IPS-18c (cell line): ENCODE results near the gene KIAA1755.

Experiments
- H3K4me3 ChIP-seq: 2 replicates; pipeline ENCODE4 v1.7.0; 2013; ENCODE audit warnings: low read depth, mild to moderate bottlenecking, low read length, moderate library complexity; ENCODE audit not compliant: insufficient read depth
- H3K9me3 ChIP-seq: one replicate; pipeline ENCODE4 v1.6.1; 2013; ENCODE audit warnings: mild to moderate bottlenecking, low read length, moderate library complexity; ENCODE audit not compliant: control insufficient read depth, insufficient read depth

Gene KIAA1755

GRCh38 chr20:38203337-38203980, 57.1 kb downstream of the KIAA1755 start:
- Histone ChIP-seq H3K9me3 (no peaks in the 10 kb centered on the region), H3K4me3 (no peak overlapping the region)

- Histone ChIP-seq H3K4me3 (no peak overlapping the region), H3K9me3 (no peaks in the 10 kb centered on the region)
These were observed 57.6 kb downstream of the KIAA1755 start for GRCh38 chr20:38202982-38203293.

- Histone ChIP-seq H3K4me3 (no peak overlapping the region), H3K9me3 (no peaks in the 10 kb centered on the region)
These were observed 58.2 kb downstream of the KIAA1755 start for GRCh38 chr20:38202153-38202981.

GRCh38 chr20:38201356-38201755, 59.2 kb downstream of the KIAA1755 start:
- Histone ChIP-seq H3K9me3 (no peaks in the 10 kb centered on the region), H3K4me3 (no peak overlapping the region)

DNA sequence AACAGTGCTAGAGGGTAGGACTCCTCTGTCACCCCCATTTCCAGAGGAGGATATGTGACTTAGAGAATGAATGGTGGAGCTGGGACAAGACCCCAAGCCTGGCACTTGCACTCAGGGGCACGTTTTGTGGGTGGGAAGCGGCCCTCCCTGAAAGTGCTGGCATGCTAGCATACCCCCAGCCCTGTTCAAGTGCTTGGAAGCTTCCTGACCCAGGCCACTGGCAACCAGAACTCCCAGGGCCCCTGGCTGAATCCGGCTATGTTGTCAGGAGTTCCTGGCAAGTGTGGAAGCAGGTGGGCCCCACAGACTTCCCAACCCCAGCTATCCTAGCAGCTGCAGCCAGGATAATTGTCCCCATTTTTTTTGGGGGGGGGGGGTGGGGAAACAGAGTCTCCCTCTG, 59.9 kb downstream of the KIAA1755 start:
- H3K9me3 ChIP-seq, result no peaks in the 10 kb centered on the region
- no peak overlapping the region for H3K4me3 ChIP-seq

DNA sequence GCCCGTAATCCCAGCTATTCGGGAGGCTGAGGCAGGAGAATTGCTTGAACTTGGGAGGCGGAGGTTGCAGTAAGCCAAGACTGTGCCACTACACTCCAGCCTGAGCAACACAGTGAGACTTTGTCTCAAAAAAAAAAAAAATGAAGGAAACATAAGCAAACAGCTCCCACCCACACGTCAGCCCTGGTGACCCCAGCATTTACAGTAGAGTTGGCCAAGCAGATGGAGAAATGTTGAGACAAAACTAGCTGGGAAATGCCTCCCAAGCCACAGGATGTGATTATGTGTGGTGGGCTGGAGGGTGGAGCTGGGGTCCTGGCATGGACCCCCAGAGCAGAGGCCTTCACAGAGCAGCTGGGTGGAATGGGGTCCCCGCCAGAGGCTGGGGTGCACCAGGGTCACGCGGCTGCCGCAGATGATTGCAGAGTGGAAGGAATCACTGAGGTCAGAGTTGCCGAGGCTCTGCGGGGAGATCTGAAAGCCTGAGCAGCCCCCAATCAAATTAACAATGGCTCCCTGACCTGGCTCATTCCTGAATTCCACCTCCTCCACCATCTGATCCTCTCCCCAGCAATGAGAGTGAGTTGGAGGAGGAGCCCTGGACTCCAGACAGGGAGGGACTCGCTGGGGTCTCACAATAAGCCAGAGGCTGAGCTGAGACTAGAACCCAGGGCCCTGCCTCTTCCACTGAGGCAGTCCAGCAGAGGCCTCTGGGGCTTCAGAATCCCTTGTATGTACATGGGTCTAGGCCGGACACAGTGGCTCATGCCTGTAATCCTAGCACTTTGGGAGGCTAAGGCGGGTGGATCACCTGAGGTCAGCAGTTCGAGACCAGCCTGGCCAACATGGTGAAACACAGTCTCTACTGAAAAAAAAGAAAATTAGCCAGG, 60.8 kb downstream of the KIAA1755 start:
- no peak overlapping the region for H3K4me3 ChIP-seq
- H3K9me3 ChIP-seq, result no peaks in the 10 kb centered on the region

DNA sequence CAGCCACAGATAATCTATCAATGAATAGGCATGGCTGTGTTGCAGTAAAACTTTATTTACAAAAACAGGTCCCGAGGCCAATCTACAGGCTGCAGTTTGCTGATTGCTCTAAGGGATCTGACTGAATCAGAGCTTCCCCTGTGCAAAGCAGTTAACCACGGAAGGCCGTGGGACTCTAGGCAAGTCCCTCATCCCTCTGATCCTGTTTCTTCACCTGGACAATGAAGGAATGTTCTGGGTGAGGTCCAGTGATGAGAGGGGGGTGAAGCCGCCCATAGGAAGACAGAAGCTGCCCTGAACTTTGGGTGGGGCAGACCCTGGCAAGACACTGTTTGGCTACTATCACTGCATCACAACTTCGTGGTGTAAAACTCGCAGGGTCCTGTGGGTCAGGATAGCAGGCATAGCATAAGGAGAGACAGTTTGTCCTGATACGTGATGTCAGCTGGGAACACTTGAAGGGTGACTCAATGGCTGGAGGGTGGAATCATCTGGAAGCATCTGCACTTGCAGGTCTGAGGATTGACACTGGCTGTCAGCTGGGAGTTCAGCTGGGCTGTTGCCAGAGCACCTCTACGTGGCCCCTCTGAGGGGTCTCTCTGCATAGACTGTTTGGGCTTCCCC, 62.2 kb downstream of the KIAA1755 start:
- Histone ChIP-seq H3K9me3 (no peaks in the 10 kb centered on the region), H3K4me3 (no peak overlapping the region)

GRCh38 chr20:38197619-38198018, 62.9 kb downstream of the KIAA1755 start:
- Histone ChIP-seq H3K9me3 (no peaks in the 10 kb centered on the region), H3K4me3 (no peak overlapping the region)

GRCh38 chr20:38197217-38197616, 63.3 kb downstream of the KIAA1755 start:
- H3K9me3 ChIP-seq, result no peaks in the 10 kb centered on the region
- no peak overlapping the region for H3K4me3 ChIP-seq

DNA sequence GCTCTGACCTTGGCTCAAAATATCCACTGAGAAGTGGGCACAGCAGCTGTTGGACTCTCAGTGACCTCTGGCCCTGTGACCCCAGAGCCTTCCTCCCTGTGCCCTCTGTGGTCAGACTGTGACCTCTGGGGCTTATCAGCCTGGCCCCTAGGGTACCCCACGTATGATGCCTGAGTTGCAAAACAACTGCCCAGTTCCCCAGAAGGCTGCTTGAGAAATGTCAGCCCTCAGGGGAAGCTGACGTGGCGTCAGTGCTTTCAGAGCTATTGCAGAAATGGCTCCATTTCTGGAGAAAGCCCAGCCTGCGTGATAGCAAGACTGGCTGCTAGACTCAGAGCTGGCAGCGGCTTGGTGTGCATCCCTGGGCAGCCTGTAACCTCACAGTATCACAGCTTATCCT, 63.9 kb downstream of the KIAA1755 start:
- Histone ChIP-seq H3K9me3 (no peaks in the 10 kb centered on the region), H3K4me3 (no peak overlapping the region)

DNA sequence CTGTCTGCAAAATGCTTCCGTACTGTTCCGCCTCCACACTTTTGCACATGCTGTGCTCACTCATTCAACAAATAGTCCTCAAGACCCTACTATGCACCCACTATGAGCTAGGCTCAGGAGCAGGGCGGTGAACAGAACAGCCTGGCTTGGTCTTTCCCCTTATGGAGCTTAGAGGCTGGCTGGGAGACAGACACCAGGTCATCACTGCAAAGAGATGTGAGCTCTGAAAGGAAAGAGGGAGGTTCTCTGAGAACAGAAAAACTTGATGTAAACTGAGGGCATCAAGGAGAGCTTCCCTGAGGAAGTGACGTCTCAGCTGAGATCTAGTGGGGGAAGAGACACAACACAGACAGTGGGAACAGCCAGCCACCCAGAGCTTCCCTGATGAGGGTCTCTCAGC, 64.5 kb downstream of the KIAA1755 start:
- no peaks in the 10 kb centered on the region for H3K9me3 ChIP-seq
- no peak overlapping the region for H3K4me3 ChIP-seq

DNA sequence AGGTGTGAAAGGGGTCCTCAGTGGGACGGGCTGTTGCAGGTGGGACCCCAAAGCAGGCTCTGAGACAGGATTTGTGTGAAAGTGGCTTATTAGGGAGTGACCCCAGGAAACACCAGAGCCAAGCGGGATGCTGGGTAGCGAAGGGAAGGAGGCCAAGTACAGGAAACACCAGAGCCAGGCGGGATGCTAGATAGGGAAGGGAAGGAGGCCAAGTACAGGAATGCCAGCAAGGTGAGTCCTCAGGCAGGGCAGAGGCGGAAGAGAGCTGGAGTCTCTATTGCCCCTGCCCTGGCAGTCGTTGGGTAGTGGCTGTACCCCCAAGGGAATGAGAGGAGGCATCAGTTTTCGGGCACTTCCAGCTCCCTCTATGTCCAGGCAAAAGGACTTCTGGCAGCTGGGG, 65.0 kb downstream of the KIAA1755 start:
- Histone ChIP-seq H3K9me3 (no peaks in the 10 kb centered on the region), H3K4me3 (no peak overlapping the region)

DNA sequence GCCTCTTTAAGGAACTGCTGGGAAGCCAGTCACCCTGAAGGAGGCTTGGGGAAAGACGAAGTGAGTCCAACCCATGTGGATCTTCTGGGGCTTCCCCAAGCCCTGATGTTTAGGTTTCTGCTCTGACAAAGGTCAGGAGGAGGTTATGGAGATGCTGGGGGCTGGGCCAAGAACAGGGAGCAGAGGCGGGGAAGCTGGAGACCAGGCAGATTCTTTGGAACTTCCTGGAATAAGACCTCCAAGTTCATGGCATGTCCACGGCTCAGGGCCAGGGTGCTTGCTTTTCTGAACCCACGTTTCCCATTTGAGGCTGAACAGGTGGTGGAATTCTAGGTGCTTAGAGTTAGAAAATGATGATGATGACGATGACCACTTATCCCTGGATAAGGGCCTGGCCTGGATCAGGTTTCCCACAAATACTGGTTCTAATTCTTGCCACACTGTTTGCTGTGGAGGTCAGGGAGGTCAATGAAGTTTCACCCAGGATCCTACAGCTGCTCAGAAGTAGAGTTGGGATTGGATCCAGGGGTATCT, 65.5 kb downstream of the KIAA1755 start:
- Histone ChIP-seq H3K9me3 (no peaks in the 10 kb centered on the region), H3K4me3 (no peak overlapping the region)

- no peak overlapping the region for H3K4me3 ChIP-seq
- no peaks in the 10 kb centered on the region for H3K9me3 ChIP-seq
These were observed 66.9 kb downstream of the KIAA1755 start for GRCh38 chr20:38193586-38194105.

DNA sequence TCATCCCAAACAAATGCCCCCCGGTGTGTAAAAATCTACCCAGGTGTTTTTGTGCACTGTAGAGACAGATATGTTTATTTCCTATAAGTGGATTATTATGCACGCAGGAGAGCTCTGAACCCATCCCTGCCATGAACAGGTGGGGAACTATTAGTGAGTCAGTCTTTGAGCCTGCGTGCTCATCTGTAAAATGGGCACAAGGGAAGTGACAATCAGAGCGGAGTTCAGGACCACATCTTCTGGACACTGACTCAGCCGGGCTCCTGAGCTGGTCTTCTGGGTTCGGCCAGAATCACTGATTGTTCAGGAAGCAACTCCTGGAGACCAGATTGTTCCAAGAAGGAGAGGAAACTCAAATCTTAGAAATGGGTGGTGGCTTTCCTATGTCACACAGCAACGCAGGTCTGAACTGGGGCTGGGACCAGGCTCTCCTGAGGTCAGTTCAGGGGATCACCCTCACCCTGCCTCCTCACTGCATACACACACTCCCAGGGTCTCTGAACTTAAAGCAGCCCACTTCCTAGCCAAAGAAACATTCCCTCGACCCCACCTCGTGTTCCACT, 68.1 kb downstream of the KIAA1755 start:
- Histone ChIP-seq H3K4me3 (no peak overlapping the region), H3K9me3 (no peaks in the 10 kb centered on the region)

GRCh38 chr20:38191654-38192053, 68.9 kb downstream of the KIAA1755 start:
- H3K9me3 ChIP-seq, result no peaks in the 10 kb centered on the region
- no peak overlapping the region for H3K4me3 ChIP-seq

- Histone ChIP-seq H3K4me3 (no peak overlapping the region), H3K9me3 (no peaks in the 10 kb centered on the region)
These were observed 69.6 kb downstream of the KIAA1755 start for GRCh38 chr20:38190936-38191371.
